NCI-H128 (cell line): ENCODE measurements around the gene SMARCB1.

Experiments used
- DNase-seq: peaks from one replicate; lab custom pipeline; 2025; ENCODE audit not compliant: unreplicated experiment; lab: John Stamatoyannopoulos, UW

Gene SMARCB1

DNA sequence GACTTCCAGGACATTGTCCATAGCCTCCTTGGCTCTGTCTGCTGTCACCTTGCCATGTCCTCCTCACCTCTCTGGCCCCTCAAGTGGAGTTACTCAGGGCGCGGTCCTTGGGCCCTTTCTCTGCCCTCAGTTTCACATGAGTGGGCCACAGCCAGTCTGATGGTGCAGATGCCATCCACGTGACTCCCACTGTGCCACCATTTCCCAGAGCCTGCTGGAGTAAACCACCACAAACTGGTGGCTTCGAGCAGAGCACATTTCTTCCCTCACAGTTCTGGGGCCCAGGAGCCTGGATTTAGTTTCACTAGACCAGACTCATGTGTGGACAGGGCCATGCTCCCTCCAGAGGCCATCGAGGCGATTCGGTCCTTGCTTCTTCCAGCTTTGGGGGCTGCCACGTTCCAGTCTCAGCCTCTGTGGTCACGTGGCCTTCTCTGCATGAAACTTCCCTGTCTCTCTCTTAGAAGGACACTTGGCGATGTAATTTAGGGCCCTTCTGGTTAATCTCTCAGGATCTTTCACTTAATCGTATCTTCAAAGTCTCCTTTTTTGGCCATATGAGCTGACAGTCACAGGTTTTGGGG is 14.6 kb downstream of the SMARCB1 start:
- no peak for DNase-seq

DNA sequence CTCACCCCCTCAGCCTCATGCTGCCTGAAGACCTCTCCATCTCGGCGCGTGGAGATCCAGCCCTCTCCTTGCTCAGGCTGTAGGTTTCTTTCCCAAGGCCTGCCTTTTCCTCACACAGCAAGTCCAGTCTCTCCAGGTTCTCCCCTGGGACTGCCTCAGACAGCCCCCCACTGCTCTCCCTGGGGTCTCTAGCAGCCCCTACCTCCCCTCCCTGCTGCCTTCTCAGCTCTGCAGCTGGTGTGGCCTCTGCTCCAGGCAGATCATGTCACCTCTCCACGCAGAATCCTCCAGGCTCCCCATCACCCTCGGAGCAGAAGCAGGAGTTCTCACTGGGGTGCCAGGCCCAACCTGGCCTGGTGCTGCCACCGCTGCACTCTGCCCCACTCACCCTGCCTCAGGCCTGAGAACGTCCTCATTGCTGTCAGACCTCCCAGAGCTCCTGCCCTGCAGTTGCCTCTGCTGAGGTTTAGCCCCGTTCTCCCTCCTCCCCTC is 15.2 kb downstream of the SMARCB1 start:
- DNase-seq, result no peak

DNA sequence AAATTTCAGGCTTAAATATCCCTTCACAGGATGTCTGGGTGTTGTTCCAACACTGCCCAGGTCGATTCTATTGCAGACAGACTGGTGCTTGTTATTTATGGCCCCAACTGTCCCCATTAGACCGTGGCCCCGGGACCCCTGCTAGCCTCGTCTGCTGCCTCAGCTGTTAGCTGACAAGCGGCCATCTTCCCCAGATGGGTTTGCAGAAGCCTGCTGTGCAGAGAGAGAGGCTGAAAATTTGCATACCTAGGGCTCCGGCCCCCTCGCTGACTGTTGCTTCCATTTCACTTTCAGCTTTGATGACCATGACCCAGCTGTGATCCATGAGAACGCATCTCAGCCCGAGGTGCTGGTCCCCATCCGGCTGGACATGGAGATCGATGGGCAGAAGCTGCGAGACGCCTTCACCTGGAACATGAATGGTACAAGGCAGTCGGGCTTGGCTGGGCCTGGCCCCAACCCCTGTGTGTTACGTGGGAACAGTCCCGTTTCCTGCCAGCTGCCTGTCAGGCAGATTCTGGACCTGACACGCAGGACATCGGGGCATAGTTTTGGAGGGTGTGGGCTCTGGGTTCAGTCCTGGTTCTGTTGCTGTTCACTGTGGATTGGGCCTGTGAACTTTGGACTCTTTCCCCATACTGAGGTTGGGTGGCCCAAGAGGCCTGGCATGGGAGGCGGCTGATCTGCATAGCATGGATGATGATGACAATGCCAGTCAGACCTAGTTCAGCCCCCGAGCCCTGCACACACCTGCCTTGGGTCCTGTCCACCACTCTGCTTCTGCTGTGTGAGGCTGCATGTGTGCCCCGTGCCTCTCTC is 16.4 kb downstream of the SMARCB1 start:
- DNase-seq, result no peak

DNA sequence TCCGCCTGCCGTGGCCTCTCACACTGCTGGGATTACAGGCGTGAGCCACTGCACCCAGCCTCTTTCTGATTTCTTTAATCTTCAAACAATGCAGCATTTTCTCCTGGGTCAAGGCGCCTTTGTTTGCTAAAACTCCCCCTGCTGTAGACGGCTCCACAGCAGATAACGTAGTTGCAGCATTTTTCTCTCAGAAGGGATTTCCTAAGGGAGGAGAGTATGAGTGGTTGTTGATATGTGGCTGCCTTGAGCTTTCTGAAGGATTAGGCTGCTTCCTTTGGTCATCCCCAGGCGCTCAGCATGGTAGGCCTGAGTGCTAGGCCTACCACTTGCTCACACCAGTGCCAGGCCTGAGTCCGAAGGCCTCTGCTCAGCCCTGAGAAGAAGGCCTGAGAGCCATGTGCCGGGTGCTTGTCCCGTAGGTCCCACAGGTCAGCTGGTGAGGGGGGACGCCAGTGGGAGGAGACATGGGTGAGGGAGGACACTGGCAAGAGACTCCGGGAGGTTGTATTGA is 18.1 kb downstream of the SMARCB1 start:
- no peak for DNase-seq

DNA sequence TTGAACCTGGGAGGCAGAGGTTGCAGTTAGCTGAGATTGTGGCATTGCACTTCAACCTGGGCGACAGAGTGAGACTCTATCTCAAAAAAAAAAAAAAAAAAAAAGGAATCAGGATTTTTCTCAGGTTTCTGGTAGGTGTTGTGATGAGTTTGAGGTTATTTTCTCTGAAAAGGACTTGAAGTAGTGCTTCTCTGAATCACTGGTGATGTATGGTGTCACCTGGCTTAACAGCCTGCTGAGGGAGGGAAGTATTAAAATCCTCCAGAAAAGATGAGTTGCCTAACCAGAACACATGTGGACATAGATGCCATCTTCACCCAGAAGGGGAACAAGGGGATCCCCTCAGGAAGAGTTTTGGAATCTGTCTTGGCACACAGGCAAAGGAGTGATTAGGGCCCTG is 20.1 kb downstream of the SMARCB1 start:
- DNase-seq, result no peak

DNA sequence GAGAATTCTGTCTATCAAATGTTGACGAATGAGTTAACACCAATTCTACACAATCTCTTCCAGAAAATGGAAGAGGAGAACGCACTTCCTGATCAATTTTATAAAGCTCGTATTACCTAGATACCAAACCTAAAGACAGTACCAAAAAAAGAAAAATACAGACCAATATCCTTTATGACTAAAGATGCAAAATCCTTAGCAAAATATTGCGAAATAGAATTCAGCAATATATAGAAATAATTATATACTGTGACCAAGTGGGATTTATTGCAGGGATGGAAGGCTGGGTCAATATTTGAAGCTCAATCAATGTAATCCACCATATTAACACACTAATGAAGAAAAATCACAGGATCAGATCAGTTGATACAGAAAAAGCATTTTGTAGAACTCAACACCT is 25.6 kb downstream of the SMARCB1 start:
- DNase-seq, result no peak

DNA sequence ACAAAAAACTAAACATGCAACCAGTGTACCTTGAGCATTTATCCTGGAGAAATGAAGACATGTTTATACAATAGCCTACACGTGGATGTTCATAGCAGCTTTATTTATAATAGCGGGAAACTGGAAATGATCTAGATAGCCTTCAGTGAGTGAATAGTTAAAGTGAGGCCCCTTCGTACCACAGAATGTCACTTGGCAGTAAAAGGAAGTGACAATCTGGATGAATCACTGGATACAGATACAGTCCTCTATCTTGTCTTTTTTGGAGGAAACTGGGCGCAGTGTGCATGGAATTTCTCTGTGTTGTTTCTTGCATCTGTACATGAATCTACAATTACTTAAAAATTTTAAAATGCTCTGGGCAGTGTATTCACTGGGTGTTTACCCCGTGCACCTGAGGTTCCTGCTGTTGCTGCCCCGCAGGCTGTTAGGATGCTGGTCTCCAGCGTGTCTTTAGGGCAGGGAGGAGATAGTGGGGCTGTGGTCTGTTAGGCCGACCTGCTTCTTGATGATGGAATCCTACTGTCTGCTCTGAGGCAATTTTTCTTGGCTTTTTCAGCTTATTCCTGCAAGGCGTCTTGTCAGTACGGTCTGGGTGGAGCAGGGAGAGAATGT is 28.9 kb downstream of the SMARCB1 start:
- no peak for DNase-seq

DNA sequence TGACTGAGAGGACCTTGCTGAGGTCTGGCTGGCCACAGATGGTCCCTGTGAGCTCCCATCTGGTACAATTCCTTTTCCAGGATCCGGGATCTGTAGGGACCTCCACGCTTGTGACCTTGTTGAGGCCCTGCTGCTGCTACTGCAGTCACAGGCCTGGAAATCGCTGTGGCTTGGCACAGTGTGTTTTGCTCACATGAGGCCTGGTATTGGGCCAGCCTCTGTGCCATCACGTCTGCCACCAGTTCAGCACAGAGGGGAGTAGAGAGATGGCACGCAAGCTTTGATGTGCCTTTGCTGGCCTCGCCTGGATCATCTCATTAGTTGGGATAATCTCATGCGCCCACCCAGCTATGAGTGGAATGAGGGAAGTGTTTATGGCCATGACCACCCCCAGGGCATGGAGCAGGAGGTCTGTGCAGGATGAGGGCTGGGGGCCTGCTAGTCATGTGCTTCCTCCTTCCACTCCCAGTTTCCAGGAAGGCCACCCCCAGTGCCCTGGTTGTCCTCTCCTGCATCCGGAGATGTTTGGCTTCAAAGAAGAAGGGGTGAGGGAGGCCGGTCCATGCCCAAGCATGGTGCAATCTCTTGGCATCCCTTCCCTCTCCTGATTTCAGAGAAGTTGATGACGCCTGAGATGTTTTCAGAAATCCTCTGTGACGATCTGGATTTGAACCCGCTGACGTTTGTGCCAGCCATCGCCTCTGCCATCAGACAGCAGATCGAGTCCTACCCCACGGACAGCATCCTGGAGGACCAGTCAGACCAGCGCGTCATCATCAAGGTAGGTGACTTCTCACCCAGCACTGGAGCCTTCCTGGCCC is 29.6 kb downstream of the SMARCB1 start:
- no peak for DNase-seq

DNA sequence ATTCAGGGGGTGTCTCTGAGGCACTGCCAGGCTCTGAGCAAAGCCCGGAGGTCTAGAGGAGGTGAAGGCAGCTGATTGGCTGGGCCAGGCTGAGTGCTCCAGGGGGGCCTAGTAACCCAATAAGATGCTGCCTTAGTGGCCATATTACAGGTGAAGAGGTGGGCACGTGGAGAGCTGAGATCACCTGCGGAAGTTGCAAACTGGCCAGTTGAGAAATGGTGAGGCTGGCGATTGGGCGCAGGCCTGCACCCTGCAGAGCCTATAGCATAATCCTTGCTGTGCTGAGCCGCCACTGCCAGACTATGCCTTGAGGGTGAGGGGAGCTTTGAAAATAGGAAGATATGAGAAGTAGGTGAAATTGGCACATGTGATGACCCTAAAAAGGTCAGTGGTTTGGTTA is 30.4 kb downstream of the SMARCB1 start:
- no peak for DNase-seq

DNA sequence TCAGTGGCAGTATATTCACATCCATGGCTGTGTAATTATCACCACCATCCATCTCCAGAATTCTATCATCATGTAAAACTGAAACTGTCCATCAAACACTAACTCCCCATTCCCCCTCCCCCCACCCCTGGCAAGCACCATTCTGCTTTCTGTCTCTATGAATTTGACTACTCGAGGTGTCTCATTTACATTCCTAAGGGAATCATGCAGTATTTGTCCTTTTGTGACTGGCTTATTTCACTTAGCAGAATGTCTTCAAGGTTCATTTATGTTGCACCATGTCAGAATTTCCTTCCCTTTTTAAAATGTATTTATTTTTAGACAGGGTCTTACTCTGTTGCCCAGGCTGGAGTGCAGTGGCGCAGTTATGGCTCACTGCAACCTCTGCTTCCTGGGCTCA is 31.8 kb downstream of the SMARCB1 start:
- DNase-seq, result no peak

DNA sequence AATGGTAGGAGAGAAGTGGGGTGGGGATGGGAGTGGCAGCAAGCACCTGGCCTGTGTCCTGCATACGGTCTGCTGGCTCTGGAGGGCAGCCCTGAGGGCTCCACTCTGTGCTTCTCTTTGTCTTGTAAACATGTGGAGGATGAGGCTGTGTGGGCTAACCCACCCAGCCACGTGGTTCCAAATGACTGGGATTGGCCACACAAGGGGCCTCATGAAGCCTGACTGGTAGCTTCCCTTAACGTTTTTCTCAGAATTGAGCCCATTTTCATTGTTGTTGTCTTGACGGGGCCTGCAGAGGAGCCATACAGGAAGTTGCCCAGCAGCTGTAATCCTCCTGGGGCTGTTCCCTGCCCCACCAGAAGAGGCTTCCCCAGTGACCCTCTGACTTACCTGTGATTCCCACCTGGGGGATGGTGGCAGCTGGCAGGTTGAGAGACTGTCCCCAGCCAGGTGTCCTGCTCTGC is 34.0 kb downstream of the SMARCB1 start:
- DNase-seq, result no peak

DNA sequence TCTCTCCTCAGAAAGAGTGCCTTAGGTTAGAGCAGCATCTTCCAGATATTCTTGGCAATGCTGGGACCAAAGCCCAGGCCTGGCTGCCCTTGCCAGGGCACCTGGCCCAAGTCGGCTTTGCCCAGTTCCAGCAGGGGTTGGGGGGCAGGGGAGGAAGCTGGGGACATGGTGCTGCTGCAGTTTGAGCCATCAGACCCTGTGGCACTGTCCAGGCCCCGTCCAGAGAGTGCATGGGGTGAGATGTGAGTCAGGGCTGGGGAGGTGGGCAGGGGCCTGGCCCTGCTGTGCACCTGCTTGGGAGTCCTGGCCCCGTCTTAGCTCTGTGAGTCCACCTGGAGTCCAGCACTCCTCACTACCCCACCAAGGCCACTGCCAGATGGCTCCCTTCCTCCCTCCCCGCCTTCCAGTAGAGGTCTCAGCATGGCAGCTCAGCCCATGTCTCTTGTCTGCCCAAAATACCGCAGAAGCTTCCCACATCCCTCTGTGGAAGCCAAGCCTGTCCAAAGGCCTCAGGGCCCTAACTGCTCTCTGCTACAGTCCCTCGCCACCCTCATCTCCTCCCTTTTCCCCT is 35.4 kb downstream of the SMARCB1 start:
- no peak for DNase-seq

DNA sequence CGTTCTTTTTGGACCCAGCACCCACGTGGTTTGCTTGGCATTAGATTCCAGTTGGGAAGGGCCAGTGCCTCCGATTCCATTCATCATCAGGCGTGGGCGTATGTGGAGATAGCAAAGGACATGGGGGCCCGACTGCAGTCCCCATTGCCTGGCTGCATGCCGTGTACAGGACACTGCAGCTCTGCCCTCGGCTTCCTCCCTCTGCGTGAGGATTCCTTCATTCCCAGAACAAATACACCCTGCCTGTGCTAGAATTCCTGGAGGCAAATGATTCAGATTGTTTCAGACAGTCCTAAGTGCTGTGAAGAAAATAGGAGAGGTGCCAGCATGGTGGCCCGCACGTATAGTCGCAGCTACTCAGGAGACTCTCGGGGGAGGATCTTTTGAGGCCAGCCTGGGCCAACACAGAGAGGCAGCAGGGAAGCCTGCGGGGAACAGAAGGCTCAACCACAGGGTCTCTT is 36.6 kb downstream of the SMARCB1 start:
- DNase-seq, result no peak

DNA sequence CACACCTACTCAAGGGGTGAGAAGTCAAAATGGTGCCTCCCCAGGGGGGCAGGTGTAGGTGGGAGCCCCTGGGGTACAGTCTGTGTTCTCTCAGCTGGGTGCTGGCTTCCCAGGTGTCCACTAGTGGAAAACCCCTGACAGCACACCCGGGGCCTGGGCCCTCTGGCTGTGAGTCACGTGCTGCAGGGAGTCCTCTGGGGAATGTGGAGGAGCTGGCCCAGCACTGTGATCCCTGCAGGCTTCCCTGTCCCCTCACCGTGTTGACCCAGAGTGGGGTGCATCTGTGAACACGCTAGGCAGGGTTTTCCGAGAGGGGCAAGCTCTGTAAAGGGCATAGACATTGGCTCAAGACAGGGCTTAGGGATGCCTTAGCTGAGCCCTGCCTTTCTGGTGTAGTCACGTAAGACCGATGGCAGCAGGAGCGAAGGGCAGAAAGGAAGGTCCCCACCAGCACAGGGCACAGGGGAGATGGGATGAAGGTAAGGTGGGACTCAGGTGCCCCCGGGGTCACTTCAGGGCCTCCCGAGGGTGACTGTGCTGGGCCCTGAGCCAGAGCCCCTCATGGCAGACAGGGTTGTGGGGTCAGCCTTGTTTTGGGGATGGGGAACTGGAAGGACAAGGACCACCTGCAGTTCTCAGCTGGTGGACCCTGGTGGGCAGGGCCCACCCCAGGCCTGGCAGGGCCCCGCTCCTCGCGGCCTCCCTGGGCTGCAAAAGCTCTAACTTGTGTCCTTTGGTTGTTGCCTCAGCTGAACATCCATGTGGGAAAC is 37.9 kb downstream of the SMARCB1 start:
- DNase-seq, result no peak

DNA sequence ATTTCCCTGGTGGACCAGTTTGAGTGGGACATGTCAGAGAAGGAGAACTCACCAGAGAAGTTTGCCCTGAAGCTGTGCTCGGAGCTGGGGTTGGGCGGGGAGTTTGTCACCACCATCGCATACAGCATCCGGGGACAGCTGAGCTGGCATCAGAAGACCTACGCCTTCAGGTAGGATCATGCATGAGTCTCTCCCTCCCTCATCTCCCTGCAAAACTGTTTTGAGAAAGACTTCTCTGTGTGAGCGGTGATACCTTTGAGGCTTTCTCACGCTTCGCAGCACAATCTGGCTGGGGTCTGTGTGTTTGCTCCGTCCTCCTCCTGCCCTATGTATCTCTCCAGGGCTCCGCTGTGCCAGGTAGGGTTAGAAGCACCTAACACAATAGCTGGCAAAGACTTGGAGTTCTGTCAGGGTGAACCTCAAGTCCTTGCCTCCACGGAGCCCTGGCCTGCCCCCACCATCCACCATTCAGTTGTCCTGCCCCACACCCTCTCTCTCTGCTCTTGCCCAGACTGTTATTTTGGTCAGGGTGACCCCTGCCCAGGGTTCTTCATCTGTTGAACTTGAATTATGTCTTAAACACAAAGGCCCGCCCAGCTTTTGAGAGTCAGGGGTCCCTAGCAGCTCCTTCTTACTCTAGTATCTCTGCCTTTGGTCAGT is 38.6 kb downstream of the SMARCB1 start:
- no peak for DNase-seq

DNA sequence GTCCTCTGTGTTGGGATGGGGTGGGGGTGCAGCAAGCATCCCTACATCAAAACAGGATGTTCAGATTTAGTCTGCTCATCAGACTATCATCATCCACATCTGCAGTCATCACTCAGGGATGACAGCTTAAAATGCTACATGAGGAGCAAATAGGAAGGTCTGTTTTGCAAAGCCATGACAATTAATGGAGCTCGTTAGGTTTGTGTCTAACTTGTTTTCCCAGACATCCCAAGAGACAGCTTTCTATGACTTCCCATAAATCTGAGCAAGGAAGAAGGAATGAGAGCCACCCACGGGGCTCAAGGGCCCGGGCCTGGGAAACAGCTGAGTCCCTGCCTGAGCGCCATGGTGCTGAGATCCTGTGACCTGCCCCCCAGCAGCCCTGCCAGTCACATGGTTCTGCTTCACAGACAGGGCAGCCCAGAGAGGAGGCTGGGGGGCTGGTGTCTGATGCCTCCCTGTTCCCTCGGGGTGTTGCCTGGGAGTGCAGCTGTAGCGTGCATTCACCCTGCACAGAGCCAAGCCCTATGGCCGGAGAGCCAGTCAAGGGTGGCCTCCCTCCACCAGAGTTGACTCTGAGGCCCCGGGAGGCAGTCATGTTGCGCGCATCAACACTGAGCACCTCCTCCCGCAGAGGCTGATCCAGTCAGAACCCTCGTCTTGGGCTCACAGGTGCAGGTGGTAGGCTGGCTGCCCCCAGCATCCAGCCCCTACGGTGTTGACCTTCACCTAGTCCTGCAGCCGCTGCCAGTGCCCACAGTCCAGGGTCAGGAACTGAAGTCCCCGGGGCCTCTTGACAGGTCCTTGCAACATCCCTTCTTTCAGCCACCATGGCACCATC is 40.0 kb downstream of the SMARCB1 start:
- no peak for DNase-seq

DNA sequence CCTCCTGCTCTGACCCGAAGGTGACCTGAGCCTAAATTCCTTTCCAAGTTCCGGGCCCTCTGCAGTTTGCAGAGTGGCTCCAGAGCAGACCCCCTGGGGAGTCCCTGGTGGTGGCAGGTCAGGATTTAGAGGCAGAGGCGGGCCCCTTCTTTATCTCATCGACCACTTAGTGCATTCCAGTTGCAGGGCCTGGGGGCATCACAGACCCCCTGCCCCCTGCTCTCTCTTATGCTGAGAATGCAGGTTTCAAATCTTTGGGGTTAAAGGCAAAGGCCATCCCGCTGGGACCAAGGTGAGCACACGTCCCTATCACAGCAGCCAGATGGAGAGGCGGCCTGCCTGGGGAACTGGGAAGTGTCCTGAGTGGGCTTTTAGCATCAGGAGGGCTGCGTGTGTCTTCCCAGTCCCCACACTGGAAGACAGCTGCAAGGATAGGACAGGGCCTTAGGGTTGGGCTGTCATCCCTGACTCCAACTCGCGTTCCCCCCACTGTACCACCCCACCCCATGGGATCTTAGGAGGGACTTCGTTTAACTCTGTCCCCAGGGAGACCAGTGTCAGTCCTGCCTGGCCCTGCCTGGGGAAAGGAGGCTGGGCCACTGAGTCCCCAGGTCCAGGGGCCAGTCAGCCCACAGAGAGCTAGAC is 40.7 kb downstream of the SMARCB1 start:
- DNase-seq, result no peak
